Measurements from ENCODE around the gene HSD11B2. TPM values are rescaled to one million over a fixed set of nuclear protein-coding genes. Genes with fewer than 3 reads are reported as not detected.

The HSD11B2 gene
- total RNA-seq, 1 experiment from 2014 or later = 33.5 TPM

GRCh38 chr16:67399749-67400704, 30.9 kb upstream of the HSD11B2 start:
- H2AFZ ChIP-seq (ENCODE audit: low read length) = no peak overlapping the region

More at GRCh38 chr16:67399749-67400704, 30.9 kb upstream of the HSD11B2 start:
- Histone ChIP-seq H3K9ac (ENCODE audit: extremely low read depth, insufficient read length, low read length) (no peak overlapping the region), H3K79me1 (ENCODE audit: insufficient read depth, low read depth, low read length, poor library complexity, severe bottlenecking) (no peaks in the 10 kb centered on the region), H3K4ac (ENCODE audit: low read depth, low read length) (no peak overlapping the region), H2BK120ac (ENCODE audit: low read depth, low read length, poor library complexity, severe bottlenecking) (no peak overlapping the region), H3K56ac (ENCODE audit: insufficient read length, low read depth, low read length) (no peak overlapping the region), H2BK12ac (ENCODE audit: insufficient read length, low read depth, low read length) (no peak overlapping the region), H3K18ac (ENCODE audit: insufficient read length, low read depth, low read length) (no peak overlapping the region), H3K14ac (ENCODE audit: insufficient read depth, low read length) (no peak overlapping the region; the same call in 1 of the 2 replicates), H3K79me2 (ENCODE audit: insufficient read depth, low read length) (no peaks in the 10 kb centered on the region), H2BK15ac (ENCODE audit: low read depth, low read length) (no peak overlapping the region), H4K8ac (replicated peaks; ENCODE audit: insufficient read length, low read depth, low read length) (no peak overlapping the region), H3K4me2 (ENCODE audit: insufficient read depth, insufficient read length, low read length) (no peak overlapping the region), H3T11ph (ENCODE audit: low read length) (no peak overlapping the region), H3K27me3 (ENCODE audit: insufficient read depth, low read length) (peaks cover 6% of the 10 kb centered on the region; the same call in 1 of the 2 replicates), H3K9me3 (ENCODE audit: control insufficient read depth, low read depth, low read length) (no peaks in the 10 kb centered on the region), H4K5ac (ENCODE audit: insufficient read length, low read depth, low read length) (no peak overlapping the region), H2AK5ac (ENCODE audit: insufficient read length, low read length) (no peak overlapping the region), H3K27ac (ENCODE audit: insufficient read length, low read depth, low read length) (no peak overlapping the region), H3K4me1 (ENCODE audit: insufficient read depth, low read length) (peaks cover 2% of the 10 kb centered on the region; the same call in 1 of the 2 replicates), H2BK5ac (ENCODE audit: insufficient read length, low read length) (no peak overlapping the region), H3K23ac (ENCODE audit: insufficient read length, low read depth, low read length) (no peak overlapping the region), H4K20me1 (ENCODE audit: control insufficient read depth, insufficient read depth, insufficient read length) (peaks cover 2% of the 10 kb centered on the region), H2BK20ac (ENCODE audit: low read depth, low read length, poor library complexity, severe bottlenecking) (no peak overlapping the region), H4K91ac (ENCODE audit: insufficient read length, low read depth, low read length) (no peak overlapping the region), H3K23me2 (ENCODE audit: insufficient read length, low read depth, low read length, poor library complexity, severe bottlenecking) (no peaks in the 10 kb centered on the region)
- Mint-ChIP-seq H3K4me3 (no peak overlapping the region), H3K9me3 (no peaks in the 10 kb centered on the region), H3K27ac (no peak overlapping the region; a peak in 1 of 7 replicates), H3K4me1 (peaks cover 27 to 38% of the 10 kb centered on the region in 2 experiments), H3K27me3 (ENCODE audit: low read depth) (peaks cover 51% of the 10 kb centered on the region), H3K36me3 (ENCODE audit: insufficient read depth in 1 of 3, low read depth in 3 of 3) (peaks cover 0 to 1% (median 0%) of the 10 kb centered on the region in 3 experiments; a peak in 1 of 7 replicates)
- TF ChIP-seq CTCF (conservative IDR thresholded peaks at IDR 0.05) = peak; percentile 16; the same call in 1 of the 3 replicates
- no CpG with 5 or more reads among the region's 19 CpGs for WGBS (ENCODE audit: extremely low coverage, insufficient read length, low lambda C conversion rate)
- DNase-seq = no peak

Measured in H9 (cell line).